DMS53 treated with DMSO at 0.1 percent for 48 hours (cell line): Measurements from ENCODE around the gene SUPT4H1.

Experiments used
- DNase-seq: peaks from one replicate; lab custom pipeline; 2025; ENCODE audit not compliant: unreplicated experiment; lab: John Stamatoyannopoulos, UW

Gene SUPT4H1

DNA sequence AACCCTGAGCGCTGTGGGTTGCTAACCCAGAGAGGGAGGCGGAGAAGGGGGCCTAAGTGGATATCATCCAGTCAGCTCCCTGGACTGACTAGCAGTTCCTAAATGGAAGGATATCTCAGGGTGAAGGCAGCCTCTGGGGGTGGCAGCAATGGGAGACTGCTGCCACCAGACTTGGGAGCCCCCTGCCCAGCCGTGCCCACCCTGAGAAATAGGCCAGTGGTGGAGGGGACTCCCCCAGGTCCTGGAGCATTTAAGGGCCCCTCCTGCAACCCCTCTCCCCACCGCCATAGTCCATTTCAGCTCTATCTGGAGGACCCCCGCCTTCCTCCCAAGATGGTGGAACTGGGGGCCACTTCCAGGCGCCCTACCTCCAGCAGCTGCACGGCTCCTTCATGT lies 31.8 kb downstream of the SUPT4H1 start:
- DNase-seq = no peak

DNA sequence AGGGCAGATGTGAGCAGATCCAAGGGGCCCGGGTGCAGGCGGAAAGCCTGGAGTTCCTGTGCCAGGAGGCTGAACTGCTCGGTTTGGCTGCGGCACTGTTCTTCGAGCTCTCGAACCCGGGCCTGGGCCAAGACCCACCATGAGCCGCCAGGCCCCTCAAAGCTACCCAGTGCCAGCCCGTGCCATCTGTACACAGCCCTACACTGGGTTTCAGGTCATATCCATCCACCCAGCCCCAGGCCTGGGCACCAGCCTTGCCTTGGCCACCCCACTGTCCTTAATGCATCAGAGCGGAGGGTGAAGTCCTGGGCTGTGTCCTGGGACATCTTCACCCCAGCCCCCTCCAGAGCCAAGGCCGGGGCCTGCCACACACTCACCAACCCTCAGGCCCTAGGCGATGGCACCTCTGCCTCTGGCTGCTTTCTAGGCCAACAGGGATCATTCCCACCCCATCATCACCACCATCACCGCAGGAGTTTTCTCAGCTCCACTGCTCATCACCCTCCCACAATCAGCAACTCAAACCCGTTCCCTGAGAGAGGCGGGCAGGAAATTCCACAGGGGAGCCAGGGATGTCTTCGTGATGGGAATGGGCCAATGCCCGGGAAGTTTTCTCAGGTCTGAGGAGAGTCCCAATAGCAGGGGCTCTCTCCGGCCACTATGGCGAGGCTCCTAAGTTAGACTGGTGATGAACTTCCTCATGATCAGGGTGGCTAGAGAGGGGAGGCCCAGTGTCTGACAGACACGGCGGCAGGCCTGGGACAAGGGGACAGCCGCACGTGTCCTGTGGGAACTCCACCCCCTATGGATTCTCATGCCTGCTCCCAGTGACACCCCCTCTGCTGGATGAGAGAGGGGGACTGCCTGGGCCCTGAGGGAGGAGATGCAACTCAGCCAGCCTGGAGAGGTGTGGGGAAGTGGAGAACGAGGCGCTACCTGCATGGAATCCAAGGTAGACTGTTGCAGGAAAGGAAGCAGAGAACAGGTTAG lies 32.5 kb downstream of the SUPT4H1 start:
- no peak for DNase-seq

DNA sequence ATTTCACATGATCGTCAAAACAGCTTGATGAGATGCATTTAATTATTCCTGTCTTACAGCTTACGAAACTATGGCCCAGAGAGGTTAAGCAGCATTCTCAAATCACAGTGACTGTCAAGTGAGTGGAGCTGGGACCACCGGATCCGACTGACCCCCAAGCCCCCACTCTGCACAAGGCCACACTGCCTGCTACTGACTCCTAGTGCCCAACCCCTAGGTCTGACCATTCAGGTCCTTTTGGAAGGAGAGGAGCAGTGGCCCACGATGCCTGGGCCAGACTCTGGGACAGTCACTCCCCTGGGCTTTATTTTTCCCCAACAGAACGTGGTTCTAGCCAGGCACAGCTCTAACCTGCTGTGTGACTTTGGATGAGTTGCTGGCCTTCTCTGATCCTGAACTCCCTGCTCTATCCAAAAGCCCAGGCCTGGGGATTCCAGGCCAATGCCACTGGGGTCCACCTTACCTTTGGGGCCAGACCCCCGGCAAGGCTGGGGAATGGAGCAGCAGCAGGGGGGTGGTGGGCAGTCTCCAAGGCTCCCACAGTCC lies 33.3 kb downstream of the SUPT4H1 start:
- no peak for DNase-seq

DNA sequence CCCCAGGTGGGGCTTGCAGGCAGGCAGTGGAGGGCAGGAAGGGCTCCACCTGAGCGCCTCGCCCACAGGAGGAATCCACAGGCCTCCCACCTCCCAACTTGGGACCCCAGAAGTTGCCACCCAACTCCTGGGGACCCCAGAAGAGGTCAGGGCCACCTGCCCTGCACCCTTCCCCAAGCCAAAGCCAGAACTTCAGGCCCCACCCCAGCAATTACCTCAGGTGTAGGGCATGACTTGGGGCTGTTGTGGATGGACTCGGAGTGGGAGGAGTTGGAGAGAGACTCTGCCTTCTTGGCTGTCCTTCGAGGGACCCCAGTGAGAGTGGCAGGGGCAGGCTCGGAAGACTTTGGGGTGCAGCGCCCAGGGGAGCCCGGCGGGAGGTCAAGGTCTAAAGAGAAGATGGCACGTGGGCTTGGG lies 33.9 kb downstream of the SUPT4H1 start:
- DNase-seq = no peak

DNA sequence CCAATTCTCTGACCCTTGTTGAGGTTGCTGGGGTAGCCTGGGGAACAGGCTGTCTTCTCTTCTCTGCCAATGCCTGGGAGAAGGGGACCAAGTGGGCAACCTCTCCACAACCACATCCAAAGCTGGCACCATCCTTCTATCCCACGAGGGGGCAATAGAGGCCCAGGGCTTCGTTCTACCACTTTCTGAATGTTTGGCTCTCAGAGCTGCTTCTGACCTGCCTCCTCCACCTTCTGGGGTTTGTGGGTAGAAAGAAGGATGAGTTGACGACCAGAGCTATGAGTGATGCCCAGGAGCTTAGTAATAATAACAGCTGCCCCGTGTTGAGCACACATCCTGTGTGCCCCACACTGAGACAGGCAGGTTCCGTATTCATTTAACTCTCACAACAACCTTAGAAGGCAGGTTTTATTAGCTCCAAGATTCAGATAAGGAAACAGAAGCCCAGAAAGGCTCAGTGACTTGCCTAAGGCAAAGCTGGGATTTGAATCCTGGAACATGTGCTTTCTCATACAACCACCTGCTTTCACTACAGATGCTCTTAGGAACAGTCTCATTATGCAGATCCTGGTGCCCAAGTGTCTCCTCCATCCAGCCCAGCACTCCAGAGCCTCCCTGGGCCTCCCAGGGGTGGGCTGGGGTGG lies 34.5 kb downstream of the SUPT4H1 start:
- peak; percentile 60 for DNase-seq

DNA sequence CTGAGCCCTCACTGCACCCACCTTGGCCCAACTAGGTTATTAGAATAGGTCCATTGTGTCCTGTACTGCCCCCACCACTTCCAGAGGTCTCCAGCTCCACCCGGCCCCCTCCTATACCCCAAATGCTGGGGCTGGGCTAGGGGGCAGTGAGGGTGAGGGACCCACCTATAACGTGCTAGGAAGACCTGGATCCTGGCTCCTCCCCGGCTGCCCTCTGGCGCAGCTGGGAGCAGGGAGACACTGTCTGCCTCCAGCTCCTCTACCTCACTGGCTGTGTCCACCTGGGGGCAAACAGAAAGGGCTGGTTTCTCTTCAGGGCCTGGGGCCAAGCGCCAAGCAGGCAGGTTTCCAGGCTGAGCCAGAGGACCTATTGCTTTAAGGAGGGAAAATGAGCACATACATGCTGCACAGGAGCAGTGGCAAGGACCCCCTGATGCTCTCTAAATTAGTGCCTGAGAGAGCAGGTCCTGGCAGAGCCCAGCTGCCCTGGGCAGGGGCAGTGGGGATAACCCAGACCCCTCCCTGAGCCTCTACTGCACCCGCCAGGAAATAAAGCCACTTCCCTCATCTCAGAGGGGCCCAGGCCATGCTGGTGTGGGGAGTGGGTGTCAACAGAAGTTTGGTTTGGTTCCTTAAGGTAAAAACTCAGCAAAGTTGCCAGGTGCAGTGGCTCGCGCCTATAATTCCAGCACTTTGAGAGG lies 35.6 kb downstream of the SUPT4H1 start:
- no peak for DNase-seq

DNA sequence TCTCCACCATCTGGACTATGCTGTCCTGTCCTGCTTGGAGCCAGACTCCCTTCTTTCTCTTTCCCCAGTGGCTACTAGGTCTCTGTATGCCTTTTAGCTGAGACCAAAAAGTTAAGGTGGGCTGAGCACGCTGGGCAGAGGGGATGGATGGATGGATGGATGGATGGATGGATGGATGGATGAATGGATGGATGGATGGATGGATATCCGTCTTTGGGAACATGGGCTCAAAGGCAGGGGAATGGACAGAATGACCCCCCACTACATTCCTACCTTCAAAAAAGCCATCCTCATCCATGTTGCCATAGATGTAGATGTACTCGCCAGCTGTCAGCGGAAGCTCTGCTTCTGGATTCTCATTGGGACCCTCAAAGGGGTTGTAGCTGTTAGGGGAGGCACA lies 36.3 kb downstream of the SUPT4H1 start:
- no peak for DNase-seq

DNA sequence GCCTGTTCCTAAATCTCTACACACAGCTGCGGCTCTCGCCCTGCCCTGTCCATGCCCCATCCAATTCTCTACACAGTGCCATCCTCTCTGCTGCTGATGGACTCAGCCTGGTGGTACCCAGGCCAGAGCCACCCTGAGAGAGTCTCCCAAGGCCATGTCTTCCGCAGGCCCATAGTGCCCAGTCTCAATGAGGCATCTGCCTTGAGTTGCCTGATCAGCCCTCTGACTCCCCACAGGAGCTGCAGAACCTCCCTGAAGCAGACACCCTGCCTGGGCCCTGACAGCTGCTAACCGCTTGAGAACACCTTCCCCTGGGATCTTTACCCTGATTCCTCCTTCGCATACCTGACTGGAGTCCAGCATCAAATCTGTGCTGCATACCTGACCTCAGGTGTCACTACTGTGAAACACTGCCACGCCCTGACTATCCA lies 36.7 kb downstream of the SUPT4H1 start:
- DNase-seq = no peak

DNA sequence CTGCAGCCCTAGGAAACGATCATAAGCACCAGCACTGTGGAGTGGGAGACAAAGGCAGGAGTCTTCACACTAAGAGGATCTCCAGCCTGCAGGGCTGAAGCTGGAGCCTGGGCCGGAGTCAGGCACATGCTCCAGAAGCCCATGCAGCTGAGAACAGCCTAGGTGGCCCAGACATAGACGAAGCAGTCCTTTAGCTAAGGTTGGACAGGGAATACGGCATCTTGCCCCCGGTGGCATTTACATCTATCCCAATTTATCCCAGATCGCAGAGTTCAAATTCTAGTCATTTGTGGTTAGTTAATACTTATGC lies 37.3 kb downstream of the SUPT4H1 start:
- DNase-seq = no peak

DNA sequence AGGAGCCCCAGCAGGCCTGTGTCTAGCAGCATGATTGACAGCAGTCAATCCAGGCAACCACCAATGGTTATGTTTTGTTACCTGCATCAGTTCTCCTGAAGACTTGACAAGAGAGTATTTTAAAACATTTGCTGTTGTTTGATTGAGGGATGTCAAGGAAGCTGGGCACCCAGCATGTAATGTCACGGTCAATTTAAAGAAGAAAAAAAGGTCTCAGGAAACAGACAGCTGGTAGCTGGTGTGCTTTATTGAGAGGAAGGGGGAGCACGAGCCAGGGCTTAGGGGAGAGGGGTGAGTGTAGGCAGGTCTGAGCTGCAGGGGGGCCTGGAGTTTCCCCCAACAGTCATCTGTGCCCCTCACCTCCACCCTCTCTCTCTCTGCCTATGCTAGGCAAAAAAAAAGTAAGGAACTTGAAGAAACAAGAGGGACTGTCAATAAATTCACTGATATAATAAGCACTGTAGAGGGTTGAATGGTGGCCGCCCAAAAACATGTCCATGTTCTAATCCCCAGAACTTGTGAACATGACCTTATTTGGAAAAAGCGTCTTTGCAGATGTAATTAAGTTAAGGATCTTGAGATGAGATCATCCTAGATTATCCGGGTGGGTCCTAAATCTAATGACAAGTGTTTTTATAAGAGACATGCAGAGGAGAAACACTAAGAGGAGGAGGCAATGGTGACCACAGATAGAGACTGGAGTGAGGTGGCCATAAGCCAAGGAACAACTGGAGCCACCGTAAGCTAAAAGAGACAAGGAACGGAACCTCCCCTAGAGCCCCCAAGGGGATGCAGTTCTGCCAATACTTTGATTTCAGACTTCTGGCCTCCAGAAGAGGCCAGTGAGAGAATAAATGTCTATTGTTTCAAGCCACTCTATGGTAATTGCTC lies 37.9 kb downstream of the SUPT4H1 start:
- no peak for DNase-seq

DNA sequence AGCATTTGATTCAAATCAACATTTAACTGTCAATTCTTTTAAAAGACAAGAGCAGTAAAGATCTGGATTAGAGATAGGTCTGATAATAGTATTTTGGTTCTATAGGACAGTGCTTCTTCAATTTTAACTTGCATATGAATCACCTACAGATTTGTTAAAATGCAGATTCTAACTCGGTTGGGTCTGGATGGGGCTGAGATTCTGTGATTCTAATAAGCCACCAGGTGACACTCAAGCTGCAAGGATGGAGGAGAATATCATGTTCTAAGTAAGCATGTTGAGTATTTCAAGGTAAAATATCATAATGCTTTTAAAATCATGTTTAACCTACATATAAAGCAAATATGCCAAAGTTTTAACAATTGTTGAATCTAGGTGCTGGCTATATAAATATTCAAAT lies 39.2 kb downstream of the SUPT4H1 start:
- no peak for DNase-seq

DNA sequence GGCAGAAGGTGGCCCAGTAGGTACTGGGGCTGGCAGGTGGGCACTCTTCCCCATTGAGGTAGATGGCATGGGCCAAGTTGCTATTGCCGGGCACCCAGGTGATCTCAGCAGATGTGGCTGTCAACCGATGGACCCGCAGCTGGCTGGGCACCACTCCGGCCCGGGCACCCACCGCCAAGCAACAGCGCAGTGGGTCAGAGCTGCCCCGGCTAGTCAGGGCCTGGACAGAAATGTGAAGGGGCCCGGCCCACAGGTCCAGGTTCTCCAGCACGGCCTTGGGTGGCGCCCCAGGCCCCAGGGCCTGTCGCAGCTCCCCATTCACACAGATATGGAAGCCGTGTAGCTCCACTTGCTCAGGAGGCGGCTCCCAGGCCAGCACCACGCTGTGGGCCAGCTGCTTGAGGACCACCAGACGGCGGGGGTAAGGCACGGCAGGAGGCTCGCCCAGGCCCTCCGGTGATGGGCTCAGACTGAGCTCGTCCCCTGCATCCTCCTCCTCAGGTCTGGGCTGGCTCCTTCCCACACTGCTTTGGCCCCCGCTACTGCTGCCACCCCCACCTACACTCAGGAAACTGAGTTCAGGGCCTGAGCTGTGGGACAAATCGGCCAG lies 39.9 kb downstream of the SUPT4H1 start:
- no peak for DNase-seq

DNA sequence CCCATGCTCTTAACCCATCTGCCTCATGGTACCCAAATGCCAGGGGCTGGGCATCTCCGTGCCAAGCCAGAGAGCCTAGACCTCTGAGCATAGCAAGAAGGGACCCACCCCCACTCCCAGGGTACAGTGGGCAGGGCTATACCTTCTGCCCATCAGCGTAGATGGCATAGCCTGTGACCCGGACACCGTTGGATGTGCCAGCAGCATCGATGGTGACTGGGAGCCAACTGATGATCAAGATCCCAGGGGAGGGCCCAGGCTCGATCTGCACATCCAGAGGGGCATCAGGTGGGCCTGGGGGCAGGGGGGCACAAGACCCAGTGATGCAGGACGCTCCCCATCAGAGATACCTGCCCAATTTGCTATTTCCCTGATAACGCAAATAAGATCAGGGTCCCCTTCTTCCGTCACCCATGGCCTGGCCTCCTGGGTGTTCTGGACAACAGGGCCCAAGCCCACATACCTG lies 40.5 kb downstream of the SUPT4H1 start:
- no peak for DNase-seq

DNA sequence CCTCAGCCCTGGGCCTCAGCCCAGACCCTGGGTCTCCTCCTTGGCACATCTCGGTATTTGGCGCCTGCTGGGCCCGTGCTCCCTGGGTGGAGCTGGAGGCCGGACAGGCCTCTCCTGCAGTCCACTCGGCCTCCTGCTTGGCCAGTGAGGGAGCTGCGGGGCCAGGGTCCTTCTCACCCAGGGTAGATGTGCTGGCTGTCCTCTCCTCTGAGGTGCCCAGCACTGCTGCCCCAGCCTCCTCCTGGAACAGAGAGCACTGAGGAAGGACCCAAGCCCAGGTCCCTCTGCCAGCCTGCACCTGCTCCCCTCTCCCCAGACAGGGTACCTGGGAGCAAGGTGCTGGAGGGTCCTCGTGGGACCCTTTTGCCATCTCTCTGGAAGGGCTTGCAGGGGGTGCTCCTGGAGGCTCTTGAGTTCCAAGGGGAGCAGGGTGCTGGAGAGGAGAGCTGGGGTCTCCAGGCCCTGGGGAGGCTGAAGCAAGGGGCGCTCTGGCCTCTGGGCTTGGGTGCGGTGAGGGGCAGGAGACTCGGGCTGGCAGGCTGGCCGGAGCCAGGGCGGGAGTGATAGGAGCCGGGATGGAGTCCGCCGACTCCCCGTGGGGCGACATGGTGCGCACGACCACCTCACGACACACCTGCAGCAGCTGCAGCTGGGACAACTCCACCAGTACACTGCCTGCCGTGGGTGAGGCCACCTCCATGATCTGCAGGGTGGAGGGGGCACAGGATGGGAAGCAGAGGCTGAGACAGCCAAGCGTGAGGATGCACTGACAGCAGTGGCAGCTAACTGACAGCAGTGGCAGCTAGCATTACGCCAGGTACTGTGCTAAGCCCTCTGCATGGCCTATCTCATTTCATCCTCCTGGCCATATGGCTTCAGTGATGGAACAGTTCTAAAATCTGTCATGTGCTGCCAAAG lies 41.2 kb downstream of the SUPT4H1 start:
- DNase-seq = no peak

DNA sequence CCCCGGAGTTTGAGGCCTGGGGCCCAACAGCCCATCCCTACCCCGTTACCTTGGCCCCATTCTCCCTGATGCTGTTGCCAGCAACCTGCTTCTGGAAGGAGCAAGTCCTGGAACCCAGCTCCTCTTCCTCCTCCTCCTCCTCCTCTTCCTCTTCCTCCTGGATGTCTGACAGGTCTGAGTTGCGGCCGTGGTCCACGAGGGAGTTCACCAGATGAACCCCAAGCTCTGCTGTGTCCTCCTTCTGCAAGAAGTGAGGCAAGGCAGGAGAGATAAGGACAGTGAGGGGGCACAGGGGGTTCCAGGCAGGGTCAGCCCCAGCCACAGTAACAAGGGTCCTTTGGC lies 42.1 kb downstream of the SUPT4H1 start:
- DNase-seq = no peak

DNA sequence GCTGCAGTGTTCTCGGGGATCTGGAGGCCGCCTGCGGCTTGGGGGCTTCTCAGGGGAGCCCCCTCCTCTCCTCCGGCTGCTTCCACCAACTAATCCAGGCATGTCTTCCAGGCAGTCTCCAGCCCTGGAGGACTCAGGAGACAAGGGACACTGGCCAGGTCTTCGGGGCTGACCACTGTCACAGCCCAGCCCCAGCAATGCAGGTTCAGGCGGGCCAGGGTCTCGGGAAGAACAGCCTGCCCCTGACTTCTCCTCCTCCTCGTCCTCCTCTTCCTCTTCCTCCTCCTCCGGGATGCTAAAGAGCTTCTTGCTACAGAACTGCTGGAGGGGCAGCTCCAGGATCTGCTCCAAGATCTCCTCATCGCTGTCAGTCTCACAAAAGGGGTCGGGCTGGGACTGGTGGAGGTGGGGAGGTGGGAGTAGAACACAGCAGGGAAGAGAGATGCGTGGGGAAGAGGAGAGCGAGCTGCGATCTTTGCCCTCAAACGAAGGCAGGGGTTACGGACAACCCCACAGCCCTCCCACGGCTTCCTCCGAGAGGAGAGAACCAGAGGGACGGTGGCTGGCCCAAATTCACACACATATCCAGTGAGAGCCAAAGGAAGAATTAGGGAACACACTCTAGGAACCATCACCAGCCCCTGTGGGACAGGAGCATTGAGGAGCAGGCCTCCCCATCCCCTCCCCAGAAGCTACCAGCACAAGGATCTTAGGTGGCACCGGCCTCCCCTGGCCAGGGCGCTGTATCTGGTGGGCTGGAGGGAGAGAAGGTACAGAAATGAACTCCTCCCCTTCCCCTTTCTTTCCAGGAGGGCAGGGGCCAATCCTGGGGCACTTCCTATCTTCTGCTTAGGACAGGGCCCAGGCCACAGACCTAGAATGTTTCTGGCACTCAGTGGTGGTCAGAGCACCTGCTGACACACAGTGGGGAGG lies 42.8 kb downstream of the SUPT4H1 start:
- DNase-seq = no peak

DNA sequence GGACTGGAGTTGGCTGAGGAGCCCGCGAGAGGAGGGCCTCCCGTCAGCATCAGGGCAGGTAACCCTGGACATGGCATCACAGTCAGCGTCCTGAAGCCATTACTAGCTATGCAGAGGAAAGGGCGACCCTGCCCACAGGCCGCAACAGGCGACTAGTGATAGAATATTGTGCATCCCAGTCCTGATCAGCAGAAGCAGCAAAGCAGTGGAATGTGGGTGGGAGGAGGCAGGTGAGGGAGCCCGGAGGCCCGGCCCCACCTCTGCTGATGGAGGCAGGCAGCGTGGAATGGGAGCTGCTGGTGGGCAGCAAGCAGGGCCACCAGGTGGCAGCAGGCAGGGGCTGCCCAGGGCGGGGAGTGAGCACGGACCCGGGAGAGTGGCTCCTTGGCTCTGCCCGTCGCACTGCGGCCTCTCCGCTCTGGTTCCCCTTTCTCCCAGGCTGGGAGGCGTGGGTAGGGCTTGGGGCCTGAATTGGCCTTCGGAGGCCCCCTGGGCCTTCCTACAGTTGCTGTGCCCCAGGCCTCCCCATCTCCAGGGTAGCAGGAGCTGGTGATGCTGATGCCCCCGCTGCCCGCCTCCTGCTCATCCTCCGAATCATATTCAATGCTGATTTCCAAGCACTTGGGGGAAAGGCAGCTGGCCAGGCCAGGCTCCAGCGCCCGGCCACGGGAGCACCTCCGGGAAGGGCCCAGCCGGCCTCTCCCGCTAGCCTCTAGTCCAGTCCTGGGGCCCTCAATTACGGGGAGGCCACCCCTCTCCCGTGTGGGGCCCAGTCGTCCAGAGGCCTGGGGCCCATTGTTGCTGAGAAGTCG lies 43.6 kb downstream of the SUPT4H1 start:
- DNase-seq = no peak
